ENCODE data around the gene RPS29. TPM values are rescaled to one million over a fixed set of nuclear protein-coding genes. Genes with fewer than 3 reads are reported as not detected.

RPS29 gene
- total and polyA plus RNA-seq, 2 of the 13 experiments (the other 11 are each of a cell fraction or from before 2014, with no cell fraction given): 4,303 to 8,215 TPM

DNA sequence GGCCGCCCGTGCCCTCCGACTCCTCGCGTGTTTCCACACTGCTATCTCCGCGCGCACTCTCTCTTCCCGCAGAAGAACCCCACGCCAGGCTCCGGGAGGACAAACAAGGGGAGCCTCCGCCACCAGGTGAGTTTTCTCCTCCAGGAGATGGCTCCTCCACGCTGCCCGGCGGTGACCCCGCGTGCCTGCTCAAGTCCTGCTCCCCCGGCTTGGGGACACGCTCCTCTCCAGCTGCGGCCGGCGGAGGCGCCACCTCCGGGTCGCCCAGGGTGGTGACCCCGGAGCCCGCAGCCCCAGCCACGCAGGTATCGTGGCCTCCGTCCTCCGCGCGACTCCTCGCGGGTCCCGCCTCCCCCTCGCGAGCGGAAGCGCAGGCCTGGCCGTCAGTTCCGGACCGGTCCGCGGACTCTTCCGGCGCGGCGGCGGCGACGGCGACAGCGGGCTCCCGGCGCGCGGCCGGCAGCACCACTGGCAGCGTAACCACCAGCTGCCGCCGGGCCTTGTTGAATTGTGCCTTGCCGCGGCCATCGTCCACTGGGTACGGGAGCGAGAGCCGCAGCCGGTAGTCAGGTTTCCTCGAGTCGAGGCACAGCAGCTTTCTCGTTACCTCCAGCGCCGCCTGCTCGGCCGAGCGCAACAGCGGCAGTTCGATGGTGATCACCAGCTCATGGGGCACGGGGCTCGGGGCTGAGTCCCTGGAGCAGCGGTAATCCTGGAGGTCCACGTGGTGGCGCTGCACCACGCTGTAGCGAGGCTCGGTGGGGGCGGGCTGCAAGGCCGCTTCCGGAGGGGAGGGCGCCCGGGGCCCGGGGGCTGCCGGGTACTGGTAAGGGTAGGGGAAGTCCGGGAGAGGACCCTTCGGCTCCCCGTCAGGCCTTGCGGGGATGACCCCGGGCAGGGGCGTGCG is 47.7 kb upstream of the RPS29 start (continued):
- TF ChIP-seq, protein P1, sequence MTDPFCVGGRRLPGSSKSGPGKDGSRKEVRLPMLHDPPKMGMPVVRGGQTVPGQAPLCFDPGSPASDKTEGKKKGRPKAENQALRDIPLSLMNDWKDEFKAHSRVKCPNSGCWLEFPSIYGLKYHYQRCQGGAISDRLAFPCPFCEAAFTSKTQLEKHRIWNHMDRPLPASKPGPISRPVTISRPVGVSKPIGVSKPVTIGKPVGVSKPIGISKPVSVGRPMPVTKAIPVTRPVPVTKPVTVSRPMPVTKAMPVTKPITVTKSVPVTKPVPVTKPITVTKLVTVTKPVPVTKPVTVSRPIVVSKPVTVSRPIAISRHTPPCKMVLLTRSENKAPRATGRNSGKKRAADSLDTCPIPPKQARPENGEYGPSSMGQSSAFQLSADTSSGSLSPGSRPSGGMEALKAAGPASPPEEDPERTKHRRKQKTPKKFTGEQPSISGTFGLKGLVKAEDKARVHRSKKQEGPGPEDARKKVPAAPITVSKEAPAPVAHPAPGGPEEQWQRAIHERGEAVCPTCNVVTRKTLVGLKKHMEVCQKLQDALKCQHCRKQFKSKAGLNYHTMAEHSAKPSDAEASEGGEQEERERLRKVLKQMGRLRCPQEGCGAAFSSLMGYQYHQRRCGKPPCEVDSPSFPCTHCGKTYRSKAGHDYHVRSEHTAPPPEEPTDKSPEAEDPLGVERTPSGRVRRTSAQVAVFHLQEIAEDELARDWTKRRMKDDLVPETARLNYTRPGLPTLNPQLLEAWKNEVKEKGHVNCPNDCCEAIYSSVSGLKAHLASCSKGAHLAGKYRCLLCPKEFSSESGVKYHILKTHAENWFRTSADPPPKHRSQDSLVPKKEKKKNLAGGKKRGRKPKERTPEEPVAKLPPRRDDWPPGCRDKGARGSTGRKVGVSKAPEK (CRISPR knock-in tag; IDR thresholded peaks at IDR 0.05; ENCODE audit: borderline replicate concordance): peak; percentile 77; the same call in 1 of the 2 replicates
- TF ChIP-seq HDAC1 (CRISPR knock-in tag; IDR thresholded peaks at IDR 0.05) (peak; percentile 81), ZNF292 (CRISPR knock-in tag; IDR thresholded peaks at IDR 0.05; ENCODE audit: borderline replicate concordance, low read depth) (peak; percentile 50; the same call in 1 of the 2 replicates), LCORL (IDR thresholded peaks at IDR 0.05) (no peak), LCORL (CRISPR knock-in tag; IDR thresholded peaks at IDR 0.05) (peak; percentile 56; the same call in 1 of the 2 replicates), BRF2 (CRISPR knock-in tag; IDR thresholded peaks at IDR 0.05) (peak; percentile 70), TAF1 (CRISPR knock-in tag; IDR thresholded peaks at IDR 0.05) (peak; percentile 67), HOXD1 (CRISPR knock-in tag; IDR thresholded peaks at IDR 0.05) (no peak), ARNT2 (CRISPR knock-in tag; IDR thresholded peaks at IDR 0.05; ENCODE audit: low read depth) (peak; percentile 92), ZFP90 (CRISPR knock-in tag; IDR thresholded peaks at IDR 0.05; ENCODE audit: borderline replicate concordance) (peak; percentile 63), EZH2 (conservative IDR thresholded peaks at IDR 0.05; ENCODE audit: low read depth, low read length) (no peak), MXI1 (IDR thresholded peaks at IDR 0.05; ENCODE audit: borderline replicate concordance, low read depth, low read length) (peak; percentile 76; the same call in 2 of the 3 replicates), ZBTB26 (CRISPR knock-in tag; IDR thresholded peaks at IDR 0.05; ENCODE audit: borderline replicate concordance) (peak; percentile 70; the same call in 1 of the 2 replicates), IKZF4 (CRISPR knock-in tag; IDR thresholded peaks at IDR 0.05; ENCODE audit: borderline replicate concordance, low read depth, not compliant biosample characterization) (peak; percentile 46), ZNF343 (CRISPR knock-in tag; IDR thresholded peaks at IDR 0.05) (no peak; the same call in 1 of the 2 replicates), FOXC1 (CRISPR knock-in tag; IDR thresholded peaks at IDR 0.05; ENCODE audit: borderline replicate concordance) (0 out of 2 replicates have a peak, but pooled peaks have one; percentile 16)
- TF ChIP-seq, protein P2, sequence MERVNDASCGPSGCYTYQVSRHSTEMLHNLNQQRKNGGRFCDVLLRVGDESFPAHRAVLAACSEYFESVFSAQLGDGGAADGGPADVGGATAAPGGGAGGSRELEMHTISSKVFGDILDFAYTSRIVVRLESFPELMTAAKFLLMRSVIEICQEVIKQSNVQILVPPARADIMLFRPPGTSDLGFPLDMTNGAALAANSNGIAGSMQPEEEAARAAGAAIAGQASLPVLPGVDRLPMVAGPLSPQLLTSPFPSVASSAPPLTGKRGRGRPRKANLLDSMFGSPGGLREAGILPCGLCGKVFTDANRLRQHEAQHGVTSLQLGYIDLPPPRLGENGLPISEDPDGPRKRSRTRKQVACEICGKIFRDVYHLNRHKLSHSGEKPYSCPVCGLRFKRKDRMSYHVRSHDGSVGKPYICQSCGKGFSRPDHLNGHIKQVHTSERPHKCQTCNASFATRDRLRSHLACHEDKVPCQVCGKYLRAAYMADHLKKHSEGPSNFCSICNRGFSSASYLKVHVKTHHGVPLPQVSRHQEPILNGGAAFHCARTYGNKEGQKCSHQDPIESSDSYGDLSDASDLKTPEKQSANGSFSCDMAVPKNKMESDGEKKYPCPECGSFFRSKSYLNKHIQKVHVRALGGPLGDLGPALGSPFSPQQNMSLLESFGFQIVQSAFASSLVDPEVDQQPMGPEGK (CRISPR knock-in tag; IDR thresholded peaks at IDR 0.05): peak; percentile 99
- TF ChIP-seq, protein P3, sequence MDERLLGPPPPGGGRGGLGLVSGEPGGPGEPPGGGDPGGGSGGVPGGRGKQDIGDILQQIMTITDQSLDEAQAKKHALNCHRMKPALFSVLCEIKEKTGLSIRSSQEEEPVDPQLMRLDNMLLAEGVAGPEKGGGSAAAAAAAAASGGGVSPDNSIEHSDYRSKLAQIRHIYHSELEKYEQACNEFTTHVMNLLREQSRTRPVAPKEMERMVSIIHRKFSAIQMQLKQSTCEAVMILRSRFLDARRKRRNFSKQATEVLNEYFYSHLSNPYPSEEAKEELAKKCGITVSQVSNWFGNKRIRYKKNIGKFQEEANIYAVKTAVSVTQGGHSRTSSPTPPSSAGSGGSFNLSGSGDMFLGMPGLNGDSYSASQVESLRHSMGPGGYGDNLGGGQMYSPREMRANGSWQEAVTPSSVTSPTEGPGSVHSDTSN (CRISPR knock-in tag; IDR thresholded peaks at IDR 0.05): no peak
